GM19238 (cell line): Measurements from ENCODE around the gene CCDC144A.
"Not testable (repeated sequence)": the region's sequence is repeated elsewhere in the genome, so short reads cannot be mapped to it uniquely, and the experiment has no call there.

Experiments
- DNase-seq: peaks from one replicate; pipeline ENCODE4 v3.0.0; 2011; ENCODE audit warnings: low spot score; ENCODE audit not compliant: insufficient read length

Gene CCDC144A

GRCh38 chr17:16751224-16751923 lies 61.3 kb downstream of the CCDC144A start:
- DNase-seq: not testable (repeated sequence)

DNA sequence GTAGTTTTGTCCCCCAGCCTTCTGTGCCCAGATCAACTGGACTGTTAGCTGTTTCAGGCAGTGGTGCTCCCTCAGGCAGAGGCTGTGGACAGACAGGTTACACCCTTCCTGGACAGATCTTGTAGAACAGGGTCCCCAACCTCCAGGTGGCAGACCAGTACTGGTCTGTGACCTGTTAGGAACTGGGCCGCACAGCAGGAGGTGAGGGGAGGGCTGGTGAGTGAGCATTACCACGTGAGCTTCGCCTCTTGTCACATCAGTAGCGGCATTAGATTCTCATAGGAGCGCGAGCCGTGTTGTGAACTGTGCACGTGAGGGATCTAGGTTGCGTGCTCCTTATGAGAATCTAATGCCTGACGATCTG lies 61.9 kb downstream of the CCDC144A start:
- not testable (repeated sequence) for DNase-seq

- not testable (repeated sequence) for DNase-seq
These were observed 67.5 kb downstream of the CCDC144A start for GRCh38 chr17:16757520-16757919.

- not testable (repeated sequence) for DNase-seq
These were observed 68.1 kb downstream of the CCDC144A start for GRCh38 chr17:16758177-16758576.

- not testable (repeated sequence) for DNase-seq
These were observed 78.5 kb downstream of the CCDC144A start for GRCh38 chr17:16768290-16769175.

- not testable (repeated sequence) for DNase-seq
These were observed 82.5 kb downstream of the CCDC144A start for GRCh38 chr17:16772394-16773145.

DNA sequence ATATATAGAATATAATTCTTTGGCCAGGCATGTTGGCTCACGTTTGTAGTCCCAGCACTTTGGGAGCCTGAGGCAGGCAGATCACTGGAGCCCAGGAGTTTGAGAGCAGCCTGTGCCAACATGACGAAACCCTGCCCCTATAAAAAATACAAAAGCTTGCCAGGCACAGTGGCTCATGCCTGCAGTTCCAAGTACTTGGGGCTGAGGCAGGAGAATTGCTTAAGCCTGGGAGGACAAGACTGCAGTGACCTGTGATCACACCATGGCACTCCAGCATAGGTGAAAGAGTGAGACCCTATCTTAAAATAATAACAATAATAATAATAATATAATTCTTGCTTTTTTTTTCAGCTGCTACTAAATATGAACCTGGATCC lies 83.1 kb downstream of the CCDC144A start:
- DNase-seq: not testable (repeated sequence)

DNA sequence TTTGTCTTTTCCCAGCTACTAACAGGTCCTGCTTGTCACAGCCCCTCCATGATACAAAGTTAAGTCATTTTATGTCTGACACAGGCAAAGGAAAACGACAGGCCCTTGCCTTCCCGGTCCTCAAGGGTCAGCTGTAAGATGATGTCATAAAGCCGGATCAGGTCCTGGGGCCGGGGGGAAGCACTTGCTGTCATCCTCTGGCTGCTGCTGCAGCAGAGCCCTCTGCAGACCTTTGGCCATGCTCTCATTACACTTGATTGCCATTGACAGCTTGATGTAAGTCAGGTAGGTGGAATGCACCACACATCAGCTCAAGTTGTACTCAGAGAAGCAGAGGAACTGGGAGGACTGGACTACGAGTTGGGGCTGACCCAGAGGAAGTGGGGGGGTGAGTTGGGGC lies 97.8 kb downstream of the CCDC144A start:
- DNase-seq: not testable (repeated sequence)

DNA sequence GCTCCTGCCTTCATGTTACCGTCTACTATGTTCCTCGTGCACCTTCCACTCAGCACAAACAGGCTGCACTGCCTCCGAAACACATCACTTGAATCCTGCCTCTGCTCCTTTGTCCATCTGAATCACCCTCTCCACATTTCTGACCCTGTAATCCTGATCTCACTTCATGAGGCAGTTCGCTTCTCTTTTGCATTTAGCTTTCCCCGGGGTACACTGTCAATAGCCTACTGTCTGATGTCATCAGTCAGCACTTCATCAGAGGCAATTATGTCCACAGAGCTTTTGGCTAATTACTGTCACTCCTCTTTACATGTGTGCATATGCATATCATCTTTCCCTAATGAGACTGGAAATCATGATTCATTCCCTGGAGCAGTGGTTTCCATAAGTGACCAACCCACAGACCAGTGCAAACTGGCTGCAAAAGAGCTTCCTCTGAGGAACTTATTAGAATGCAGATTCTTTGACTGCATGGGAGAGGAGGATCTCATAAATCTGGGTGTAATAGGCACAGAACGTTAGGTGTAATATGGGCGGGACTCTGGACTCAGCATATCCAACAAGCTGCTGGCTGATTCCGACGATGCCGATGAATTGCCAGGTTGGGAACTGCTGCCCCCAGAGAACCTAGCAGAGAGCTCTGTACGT lies 99.0 kb downstream of the CCDC144A start:
- not testable (repeated sequence) for DNase-seq

DNA sequence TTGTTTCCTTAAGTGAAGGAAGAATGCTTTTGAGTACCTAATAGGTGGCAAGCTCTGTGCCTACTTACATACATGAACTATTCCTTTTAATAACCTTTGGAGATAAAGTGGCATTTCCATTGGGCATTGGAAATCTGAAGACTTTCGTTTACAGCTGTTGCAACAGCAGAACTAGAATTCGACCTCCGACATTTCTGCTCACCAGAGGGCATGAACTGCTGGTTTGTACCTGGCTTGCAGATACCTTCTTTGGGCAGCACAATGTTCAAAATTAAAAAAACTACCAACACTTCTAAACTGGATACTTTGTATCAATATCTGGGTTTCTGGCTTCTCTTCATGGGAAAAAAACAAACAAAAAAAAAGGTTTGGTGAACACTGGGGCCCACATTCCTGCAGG lies 99.6 kb downstream of the CCDC144A start:
- DNase-seq: not testable (repeated sequence)

DNA sequence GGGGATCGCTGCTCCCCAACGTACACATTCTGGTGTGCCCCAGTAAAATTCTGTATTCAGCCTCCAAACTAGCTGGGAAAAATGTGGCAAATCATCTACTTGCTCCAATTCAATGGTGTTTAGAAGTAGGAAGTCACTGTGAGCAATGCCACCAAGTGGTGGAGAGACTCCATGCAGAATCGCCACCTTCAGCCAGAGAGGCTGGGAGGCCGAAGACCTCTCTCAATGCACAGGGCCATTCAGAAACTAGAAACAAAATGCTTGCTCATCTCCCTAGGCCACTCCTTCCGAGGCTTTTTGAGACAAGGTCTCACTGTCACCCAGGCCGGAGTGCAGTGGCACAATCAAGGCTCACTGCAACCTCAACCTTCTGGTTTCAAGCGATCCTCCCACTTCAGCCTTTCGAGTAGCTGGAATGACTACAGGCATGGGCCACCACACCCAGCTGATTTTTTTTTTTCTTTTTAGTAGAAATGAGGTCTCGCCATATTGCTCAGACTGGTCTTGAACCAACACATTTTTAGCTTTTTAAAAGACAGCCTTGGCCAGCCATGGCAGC lies 100.4 kb downstream of the CCDC144A start:
- DNase-seq: not testable (repeated sequence)

GRCh38 chr17:16794215-16794614 lies 104.2 kb downstream of the CCDC144A start:
- DNase-seq: not testable (repeated sequence)

DNA sequence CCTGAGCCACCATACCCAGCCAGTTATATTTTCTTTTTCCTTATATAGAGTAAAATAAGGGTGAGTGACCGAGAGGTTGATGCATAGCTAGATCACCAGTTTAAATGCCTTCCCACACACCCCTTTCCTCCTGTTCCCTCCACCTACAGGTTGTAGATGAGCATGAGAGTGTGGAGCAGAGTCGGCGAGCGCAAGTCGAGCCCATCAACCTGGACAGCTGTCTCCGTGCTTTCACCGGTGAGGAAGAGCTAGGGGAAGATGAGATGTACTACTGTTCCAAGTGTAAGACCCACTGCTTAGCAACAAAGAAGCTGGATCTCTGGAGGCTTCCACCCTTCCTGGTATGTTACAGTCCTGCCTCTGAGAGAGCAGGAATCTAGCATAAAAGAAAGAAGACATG lies 105.9 kb downstream of the CCDC144A start:
- not testable (repeated sequence) for DNase-seq

DNA sequence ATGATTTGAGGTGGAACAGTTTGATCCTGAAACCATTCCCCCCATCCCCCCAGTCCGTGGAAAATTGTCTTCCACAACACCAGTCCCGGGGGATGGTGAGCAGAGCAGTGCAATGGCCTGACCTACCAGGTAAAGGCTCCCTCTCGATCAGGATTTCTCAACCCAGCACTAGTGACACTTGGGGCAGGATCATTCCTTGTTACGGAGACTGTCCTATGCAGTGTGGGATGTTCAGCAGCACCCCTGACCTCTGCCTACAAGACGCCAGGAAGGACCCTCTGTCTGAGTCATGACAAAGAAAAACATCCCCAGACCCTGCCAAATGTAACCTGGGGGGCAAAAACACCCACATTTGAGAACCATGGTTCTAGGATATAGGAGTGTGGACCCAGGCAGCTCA lies 114.8 kb downstream of the CCDC144A start:
- DNase-seq: not testable (repeated sequence)

DNA sequence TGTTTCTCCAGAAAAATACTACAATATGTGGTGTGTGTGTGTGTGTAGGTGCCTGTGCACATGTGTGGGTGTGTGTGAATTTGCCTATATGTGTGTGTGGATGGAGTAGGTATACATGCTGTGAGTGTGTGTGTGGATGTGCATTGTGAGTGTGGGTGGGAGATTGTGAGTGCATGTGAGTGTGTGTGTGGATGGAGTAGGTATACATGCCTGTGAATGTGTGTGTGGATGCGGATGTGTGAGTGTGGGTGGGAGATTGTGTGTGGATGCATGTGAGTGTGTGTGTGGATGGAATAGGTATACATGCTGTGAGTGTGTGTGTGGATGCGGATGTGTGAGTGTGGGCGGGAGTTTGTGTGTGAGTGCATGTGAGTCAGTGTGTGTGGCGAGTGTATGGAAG lies 116.6 kb downstream of the CCDC144A start:
- DNase-seq: not testable (repeated sequence)

DNA sequence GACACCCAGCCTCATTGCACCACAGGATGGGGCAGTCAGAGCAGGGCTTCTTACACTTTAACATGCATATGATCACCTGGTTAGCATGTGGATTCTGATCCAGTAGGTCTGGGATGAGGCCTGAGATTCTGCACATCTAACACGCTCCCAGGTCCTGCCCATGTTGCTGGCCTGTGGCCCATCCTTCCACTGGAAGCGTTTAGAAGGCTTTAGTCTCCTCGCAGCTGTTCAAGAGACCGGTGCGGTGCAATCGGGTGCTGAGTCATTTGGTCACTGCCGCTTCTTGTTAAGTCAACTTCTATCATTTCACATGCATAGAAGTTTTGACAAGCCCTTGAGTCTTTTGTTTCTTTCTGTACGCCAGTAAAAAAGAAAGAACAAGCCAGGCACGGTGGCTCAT lies 117.6 kb downstream of the CCDC144A start:
- DNase-seq: not testable (repeated sequence)

DNA sequence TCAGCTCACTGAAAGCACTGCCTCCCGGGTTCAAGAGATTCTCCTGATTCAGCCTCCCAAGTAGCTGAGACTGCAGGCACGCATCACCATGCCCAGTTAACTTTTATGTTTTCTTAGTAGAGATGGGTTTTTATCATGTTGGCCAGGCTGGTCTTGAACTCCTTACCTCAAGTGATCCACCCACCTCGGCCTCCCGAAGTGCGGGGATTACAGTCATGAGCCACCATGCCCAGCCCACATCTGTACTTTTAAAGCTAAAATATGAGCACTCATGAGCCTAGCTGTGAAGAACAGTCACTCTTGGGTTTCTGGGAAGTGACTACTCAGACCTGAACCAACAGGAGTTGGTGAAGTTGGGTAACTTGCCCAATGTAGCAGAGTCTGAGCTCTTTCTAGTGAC lies 120.2 kb downstream of the CCDC144A start:
- DNase-seq: not testable (repeated sequence)

DNA sequence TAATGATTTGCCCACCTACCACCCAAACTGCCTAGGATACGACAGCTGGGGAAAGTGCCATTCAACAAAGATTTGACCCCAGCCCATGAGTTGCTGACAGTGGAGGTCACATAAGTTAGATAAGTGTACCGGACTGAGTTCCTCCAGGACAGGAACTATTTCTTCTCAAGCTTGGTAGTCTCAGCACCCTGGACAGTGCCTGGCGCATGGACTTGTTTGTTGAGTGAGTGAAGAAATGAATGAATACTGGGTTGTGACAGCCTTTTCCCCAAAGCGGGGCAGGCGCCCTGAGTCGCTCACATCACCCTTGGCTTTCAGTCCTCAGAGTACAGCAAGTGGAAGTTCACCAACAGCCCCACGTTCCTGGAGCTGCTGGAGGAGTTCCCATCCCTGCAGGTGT lies 122.1 kb downstream of the CCDC144A start:
- not testable (repeated sequence) for DNase-seq

GRCh38 chr17:16814439-16814838 lies 124.4 kb downstream of the CCDC144A start:
- no peak for DNase-seq

DNA sequence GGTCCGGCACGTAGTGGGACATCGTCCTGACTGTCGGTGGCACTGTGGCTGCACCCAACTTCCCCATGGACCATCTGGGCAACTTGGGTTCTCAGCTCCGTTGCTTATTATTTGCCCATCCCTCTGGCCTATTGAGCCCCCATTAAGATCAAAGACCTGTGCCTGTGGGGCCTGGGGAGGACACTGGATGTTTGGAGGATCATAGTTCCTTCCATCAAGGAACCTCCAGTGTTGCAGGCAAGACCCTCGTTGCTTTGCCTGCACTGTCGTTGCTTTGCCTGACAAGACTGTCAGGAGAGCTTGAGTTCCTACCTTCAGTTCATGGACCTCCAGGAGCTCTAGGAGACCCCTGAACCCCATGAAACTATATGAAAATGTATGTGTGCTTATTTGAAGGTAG lies 127.2 kb downstream of the CCDC144A start:
- no peak for DNase-seq

GRCh38 chr17:16817940-16818339 lies 127.9 kb downstream of the CCDC144A start:
- not testable (repeated sequence) for DNase-seq
